Fibroblast of pulmonary artery (primary cell): ENCODE measurements around the gene SUN1.

ENCODE experiments used
- DNase-seq: peaks from one replicate; pipeline ENCODE4 v3.0.0-alpha.2; 2010; ENCODE audit warnings: low read depth
- H3K4me3 ChIP-seq: replicated peaks from 2 replicates; pipeline ENCODE4 v1.5.1; 2011; ENCODE audit warnings: low read depth, mild to moderate bottlenecking, control low read depth, low read length, moderate library complexity
- CTCF ChIP-seq: IDR thresholded peaks from 2 replicates; pipeline ENCODE4 v1.5.1; 2011; ENCODE audit warnings: mild to moderate bottlenecking, control low read depth, low read length, inconsistent platforms; ENCODE audit errors: missing control alignments

Gene SUN1

GRCh38 chr7:816751-817671, 15.3 kb upstream of the SUN1 start:
- DNase-seq = no peak
- no peak for TF ChIP-seq CTCF
- H3K4me3 ChIP-seq = peak overlapping the region; percentile 73

DNA sequence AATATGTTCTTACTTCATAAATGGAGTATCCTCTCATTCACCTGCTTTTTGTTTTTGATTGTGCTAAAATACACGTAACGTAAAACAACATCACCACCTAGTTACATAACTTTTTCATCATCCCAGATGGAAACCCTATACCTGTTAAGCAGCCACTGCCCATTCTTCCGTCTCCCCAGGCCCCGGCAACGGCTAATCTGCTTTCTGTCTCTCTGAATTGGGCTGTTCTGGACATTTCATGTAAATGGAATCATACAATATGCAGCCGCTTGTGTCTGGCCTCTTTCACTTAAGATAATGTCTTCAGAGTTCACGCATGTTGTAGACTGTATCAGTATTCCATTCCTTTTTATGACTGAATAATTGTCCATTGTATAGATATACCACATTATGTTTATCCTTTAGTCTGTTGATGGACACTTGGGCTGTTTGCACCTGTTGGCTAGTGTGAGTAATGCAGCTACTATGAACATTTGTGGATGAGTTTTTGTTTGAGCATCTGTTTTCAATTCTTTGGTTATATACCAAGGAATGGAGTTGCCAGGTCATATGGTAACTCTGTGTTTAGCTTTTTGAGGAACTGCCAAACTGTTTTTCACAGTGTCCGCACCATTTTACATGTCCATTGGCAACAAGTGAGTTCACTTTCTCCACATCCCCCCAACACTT, 14.1 kb upstream of the SUN1 start:
- TF ChIP-seq CTCF = peak; percentile 40
- DNase-seq = peak; percentile 52
- no peak overlapping the region for H3K4me3 ChIP-seq

DNA sequence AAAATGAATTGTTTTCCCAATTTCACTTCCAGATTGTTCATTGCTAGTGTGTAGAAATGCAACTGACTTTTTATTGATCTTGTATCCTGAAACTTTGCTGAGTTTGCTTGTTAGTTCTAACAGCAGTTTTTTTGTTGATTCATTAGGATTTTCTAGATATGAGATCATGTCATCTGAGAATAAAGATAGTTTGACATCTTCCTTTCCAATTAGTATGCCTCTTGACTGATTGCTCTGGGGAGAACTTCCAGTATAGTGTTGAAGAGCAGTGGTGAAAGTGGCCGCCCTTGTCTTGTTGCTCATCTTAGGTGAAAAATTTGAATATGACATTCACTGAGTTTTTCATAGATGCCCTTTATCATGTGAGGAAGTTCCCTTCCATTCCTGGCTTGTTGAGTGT, 11.9 kb upstream of the SUN1 start:
- no peak for DNase-seq
- H3K4me3 ChIP-seq = no peak overlapping the region
- no peak for TF ChIP-seq CTCF

GRCh38 chr7:821688-822087, 10.6 kb upstream of the SUN1 start:
- TF ChIP-seq CTCF = no peak
- H3K4me3 ChIP-seq = no peak overlapping the region
- DNase-seq = no peak

DNA sequence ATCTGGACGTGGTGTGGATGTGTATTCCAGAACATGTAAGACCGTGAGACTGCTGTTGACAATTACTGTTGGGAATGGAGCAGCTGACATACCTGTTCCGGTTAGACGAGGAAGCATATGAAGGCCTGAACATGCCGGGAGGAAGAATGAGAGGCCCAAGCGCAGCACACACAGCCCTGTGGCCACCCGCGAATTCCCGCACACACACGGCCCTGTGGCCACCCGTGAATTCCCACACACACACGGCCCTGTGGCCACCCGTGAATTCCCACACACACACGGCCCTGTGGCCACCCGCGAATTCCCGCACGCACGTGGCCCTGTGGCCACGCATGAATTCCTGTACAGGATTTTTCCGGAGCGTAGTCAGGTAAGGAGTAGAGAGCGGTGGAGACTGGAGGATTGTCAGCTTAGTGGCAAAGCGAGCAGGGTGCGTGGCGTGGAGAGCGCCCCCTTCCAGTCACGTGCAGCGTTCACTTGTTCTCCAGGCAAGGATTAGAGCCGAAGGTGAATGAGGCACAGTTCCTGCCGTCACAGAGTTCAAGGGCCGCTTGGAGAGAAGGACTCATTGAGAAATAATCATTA, 9.5 kb upstream of the SUN1 start:
- TF ChIP-seq CTCF = no peak
- no peak for DNase-seq
- H3K4me3 ChIP-seq = no peak overlapping the region

GRCh38 chr7:823649-824048, 8.6 kb upstream of the SUN1 start:
- no peak for TF ChIP-seq CTCF
- H3K4me3 ChIP-seq = no peak overlapping the region
- no peak for DNase-seq
